A549 (cell line): ENCODE results near the gene MCAM. TPM values are rescaled to one million over a fixed set of nuclear protein-coding genes. Genes with fewer than 3 reads are reported as not detected.

Experiments used
- ATAC-seq, 2 experiments: fragments of 200-7000 bp in 1 of 2; fragments of >200 bp in 1 of 2; cut with Nextera tagmentation in 1 of 2; cut with Tn5 transposase in 1 of 2; 3 replicates each; pipeline versions ENCODE4 v1.8.0 to v1.9.1; 2018 to 2020; ENCODE audit warnings: mild to moderate bottlenecking in 1 of 2, moderate library complexity in 1 of 2
- CTCF ChIA-PET: fragments of 300-600 bp; sonication (Branson Sonifier 250); formaldehyde crosslinking; extraction: SDS; loops from one replicate; lab custom pipeline; 2021; ENCODE audit warnings: antibody characterized with exemption, inconsistent platforms; lab: Yijun Ruan, JAX
- POLR2A ChIA-PET: fragments of 350-600 bp; formaldehyde crosslinking; extraction: SDS; loops from one replicate; lab custom pipeline; 2021; ENCODE audit warnings: antibody characterized with exemption, inconsistent platforms; lab: Yijun Ruan, JAX
- DNase-seq, 2 experiments: peaks; one replicate each; pipeline versions ENCODE4 v3.0.0 to v3.0.0-alpha.2; 2011 to 2016; ENCODE audit warnings: low read depth in 1 of 2, low spot score in 1 of 2
- FAIRE-seq: peaks from 2 replicates; lab custom pipeline; 2011; peaks lifted over from hg19 to GRCh38; lab: Jason Lieb, UNC
- H3K27ac ChIP-seq, 2 experiments: fragments of >200 bp; sonication (Bioruptor Twin); formaldehyde crosslinking; 3 replicates each; pipeline ENCODE4 v1.5.1; 2016 to 2017
- H3K4me1 ChIP-seq: fragments of >200 bp; sonication (Bioruptor Twin); formaldehyde crosslinking; 3 replicates; pipeline ENCODE4 v1.6.1; 2016
- H3K4me2 ChIP-seq: fragments of >200 bp; sonication (Bioruptor Twin); formaldehyde crosslinking; 3 replicates; pipeline ENCODE4 v1.6.1; 2016
- H3K4me3 ChIP-seq: fragments of >200 bp; sonication (Bioruptor Twin); formaldehyde crosslinking; 3 replicates; pipeline ENCODE4 v1.5.1; 2016
- H3K9me3 ChIP-seq: fragments of >200 bp; sonication (Bioruptor Twin); formaldehyde crosslinking; 3 replicates; pipeline ENCODE4 v1.6.1; 2016
- BHLHE40 ChIP-seq: IDR thresholded peaks from 2 replicates; pipeline ENCODE4 v1.6.1; 2012; ENCODE audit warnings: low read depth, low read length, inconsistent platforms
- CBX2 ChIP-seq: fragments of 200-600 bp; sonication (generic); IDR thresholded peaks from 2 replicates; pipeline ENCODE4 v1.6.1; 2016; ENCODE audit warnings: low read depth, mild to moderate bottlenecking, borderline replicate concordance
- CHD2 ChIP-seq: fragments of 150-350 bp; IDR thresholded peaks from 2 replicates; pipeline ENCODE4 v1.6.1; 2014; ENCODE audit warnings: low read length; ENCODE audit not compliant: partially characterized antibody
- EHF ChIP-seq: fragments of 250-450 bp; sonication (Bioruptor Pico); IDR thresholded peaks from 2 replicates; pipeline ENCODE4 v1.5.0; 2020; ENCODE audit warnings: mild to moderate bottlenecking
- ELK1 ChIP-seq: fragments of 150-350 bp; IDR thresholded peaks from 2 replicates; pipeline ENCODE4 v1.6.1; 2014; ENCODE audit warnings: low read depth, mild to moderate bottlenecking, low read length
- FOSL2 ChIP-seq, 2 experiments: fragments of 450-650 bp in 1 of 2; fragments of >200 bp in 1 of 2; sonication (Bioruptor Twin) in 1 of 2; formaldehyde crosslinking; IDR thresholded peaks; 2 replicates each; pipeline versions ENCODE4 v1.5.0 to v1.6.1; 2016 to 2020; ENCODE audit warnings: mild to moderate bottlenecking in 1 of 2, moderate library complexity in 1 of 2
- GATA3 ChIP-seq: IDR thresholded peaks from 2 replicates; pipeline ENCODE4 v1.6.1; 2012; ENCODE audit warnings: borderline replicate concordance
- HEYL ChIP-seq: fragments of 250-450 bp; sonication (Bioruptor Pico); IDR thresholded peaks from 2 replicates; pipeline ENCODE4 v1.8.0; 2021; ENCODE audit warnings: mild to moderate bottlenecking, moderate library complexity
- JUN ChIP-seq, 2 experiments: fragments of >200 bp; sonication (Bioruptor Twin); formaldehyde crosslinking; IDR thresholded peaks; 2 replicates in 1 of 2; 3 replicates in 1 of 2; pipeline ENCODE4 v1.6.1; 2016 to 2017
- KDM1A ChIP-seq: fragments of 200-600 bp; sonication (generic); IDR thresholded peaks from 2 replicates; pipeline ENCODE4 v1.6.1; 2016; ENCODE audit warnings: low read depth, mild to moderate bottlenecking
- KDM5A ChIP-seq: fragments of 200-600 bp; sonication (generic); IDR thresholded peaks from 2 replicates; pipeline ENCODE4 v1.6.1; 2016; ENCODE audit warnings: antibody characterized with exemption, mild to moderate bottlenecking
- NPAS2 ChIP-seq: fragments of 250-450 bp; sonication (Bioruptor Pico); IDR thresholded peaks from 2 replicates; pipeline ENCODE4 v1.8.0; 2022; ENCODE audit warnings: mild to moderate bottlenecking, moderate library complexity, borderline replicate concordance
- PBX3 ChIP-seq: IDR thresholded peaks from 2 replicates; pipeline ENCODE4 v1.6.1; 2012
- PHF8 ChIP-seq: fragments of 200-600 bp; sonication (generic); IDR thresholded peaks from 2 replicates; pipeline ENCODE4 v1.6.1; 2016; ENCODE audit warnings: low read depth, mild to moderate bottlenecking, antibody characterized with exemption, moderate library complexity, borderline replicate concordance
- POLR2A ChIP-seq: IDR thresholded peaks from 2 replicates; pipeline ENCODE4 v1.6.1; 2012; ENCODE audit warnings: mild to moderate bottlenecking, low read length
- RARB ChIP-seq: fragments of 250-450 bp; sonication (Bioruptor Pico); IDR thresholded peaks from 2 replicates; pipeline ENCODE4 v1.8.0; 2021; ENCODE audit warnings: mild to moderate bottlenecking, moderate library complexity
- RFX5 ChIP-seq: fragments of 450-650 bp; IDR thresholded peaks from 2 replicates; pipeline ENCODE4 v1.7.1; 2014; ENCODE audit warnings: antibody characterized with exemption, mild to moderate bottlenecking, moderate library complexity
- RNF2 ChIP-seq: fragments of 200-600 bp; sonication (generic); IDR thresholded peaks from 2 replicates; pipeline ENCODE4 v1.6.1; 2016; ENCODE audit warnings: low read depth, mild to moderate bottlenecking, antibody characterized with exemption, moderate library complexity, borderline replicate concordance
- SMC3 ChIP-seq: fragments of >200 bp; sonication (Bioruptor Twin); formaldehyde crosslinking; IDR thresholded peaks from 3 replicates; pipeline ENCODE4 v1.6.1; 2018; ENCODE audit warnings: inconsistent platforms
- TFCP2L1 ChIP-seq: fragments of 250-450 bp; sonication (Bioruptor Pico); IDR thresholded peaks from 2 replicates; pipeline ENCODE4 v1.5.0; 2021; ENCODE audit warnings: mild to moderate bottlenecking
- WGBS: methylation state at CpG from one replicate; pipeline ENCODE4 v1.1.6; 2017; ENCODE audit errors: missing lambda C conversion rate; 5-methylcytosine and 5-hydroxymethylcytosine counted together
- polyA plus RNA-seq, 4 experiments: library from polyadenylated mRNA; depleted of rRNA in 3 of 4; stranded (reverse); fragments of >200 nt; fragmentation: RNase III in 1 of 4; extraction: RNeasy Plus Mini Kit Qiagen cat#74134 plus additional on column Dnase treatment in 1 of 4; gene quantifications; 2 replicates in 3 of 4; 3 replicates in 1 of 4; pipeline ENCODE4 v1.2.3, GENCODE V29; 2011 to 2017
- TF ChIP-seq, protein P1 (sequence below): fragments of >200 bp; sonication (Bioruptor Twin); formaldehyde crosslinking; IDR thresholded peaks from 3 replicates; pipeline ENCODE4 v1.5.1; 2016
- TF ChIP-seq, protein P2 (sequence below): fragments of 200-600 bp; sonication (generic); IDR thresholded peaks from 2 replicates; pipeline ENCODE4 v1.6.1; 2016; ENCODE audit warnings: antibody characterized with exemption, mild to moderate bottlenecking, moderate library complexity
- TF ChIP-seq, protein P3 (sequence below): IDR thresholded peaks from 2 replicates; pipeline ENCODE4 v1.6.1; 2012

MCAM gene
- polyA plus RNA-seq, 2 of the 4 experiments (the other 2 are of a cell fraction) = 5.4 to 14.9 TPM

DNA sequence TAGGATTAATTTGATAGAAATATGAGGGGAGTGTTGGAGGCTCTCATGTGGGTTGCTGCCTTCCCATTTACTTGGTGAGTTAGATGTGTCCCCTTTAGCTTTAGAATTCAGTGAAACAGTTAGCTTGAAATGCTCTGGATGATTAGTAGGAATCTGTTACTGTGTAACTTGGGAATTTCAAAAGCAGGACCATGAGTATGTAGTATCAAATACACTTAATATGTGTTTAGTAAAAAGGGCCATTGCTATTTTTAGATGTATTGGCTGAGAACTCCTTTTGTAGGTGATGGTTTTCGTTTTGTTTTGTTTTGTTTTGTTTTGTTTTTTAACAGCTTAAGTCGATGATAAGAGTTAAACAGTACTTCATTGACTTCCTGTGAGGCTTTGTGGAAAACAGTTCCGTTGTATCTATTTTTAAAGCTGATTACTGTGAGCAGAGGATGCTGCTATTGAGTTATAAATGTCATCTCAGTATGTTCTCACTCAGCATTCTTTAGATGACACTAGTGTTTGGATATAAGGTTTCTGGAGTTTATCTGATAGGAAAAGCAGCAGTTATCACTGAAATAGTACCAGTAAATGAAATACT is 53.5 kb downstream of the MCAM start:
- Histone ChIP-seq H3K4me3 (no peak overlapping the region), H3K4me2 (peak overlapping the region; percentile 53), H3K4me1 (peaks cover 17% of the 10 kb centered on the region), H3K9me3 (no peaks in the 10 kb centered on the region), H3K27ac (no peak overlapping the region)
- WGBS = 29% methylated on average over 3 of the region's 3 CpGs
- TF ChIP-seq RARB (no peak), KDM5A (no peak), PHF8 (no peak), NPAS2 (no peak), KDM1A (no peak), FOSL2 (IDR thresholded peaks at IDR 0.05) (no peak), FOSL2 (CRISPR knock-in tag; IDR thresholded peaks at IDR 0.05) (no peak), JUN (IDR thresholded peaks at IDR 0.05) (no peak), SMC3 (no peak), ELK1 (no peak), CBX2 (no peak), EHF (no peak), RFX5 (no peak), BHLHE40 (no peak)
- TF ChIP-seq, protein P1, sequence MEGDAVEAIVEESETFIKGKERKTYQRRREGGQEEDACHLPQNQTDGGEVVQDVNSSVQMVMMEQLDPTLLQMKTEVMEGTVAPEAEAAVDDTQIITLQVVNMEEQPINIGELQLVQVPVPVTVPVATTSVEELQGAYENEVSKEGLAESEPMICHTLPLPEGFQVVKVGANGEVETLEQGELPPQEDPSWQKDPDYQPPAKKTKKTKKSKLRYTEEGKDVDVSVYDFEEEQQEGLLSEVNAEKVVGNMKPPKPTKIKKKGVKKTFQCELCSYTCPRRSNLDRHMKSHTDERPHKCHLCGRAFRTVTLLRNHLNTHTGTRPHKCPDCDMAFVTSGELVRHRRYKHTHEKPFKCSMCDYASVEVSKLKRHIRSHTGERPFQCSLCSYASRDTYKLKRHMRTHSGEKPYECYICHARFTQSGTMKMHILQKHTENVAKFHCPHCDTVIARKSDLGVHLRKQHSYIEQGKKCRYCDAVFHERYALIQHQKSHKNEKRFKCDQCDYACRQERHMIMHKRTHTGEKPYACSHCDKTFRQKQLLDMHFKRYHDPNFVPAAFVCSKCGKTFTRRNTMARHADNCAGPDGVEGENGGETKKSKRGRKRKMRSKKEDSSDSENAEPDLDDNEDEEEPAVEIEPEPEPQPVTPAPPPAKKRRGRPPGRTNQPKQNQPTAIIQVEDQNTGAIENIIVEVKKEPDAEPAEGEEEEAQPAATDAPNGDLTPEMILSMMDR = no peak
- TF ChIP-seq, protein P2, sequence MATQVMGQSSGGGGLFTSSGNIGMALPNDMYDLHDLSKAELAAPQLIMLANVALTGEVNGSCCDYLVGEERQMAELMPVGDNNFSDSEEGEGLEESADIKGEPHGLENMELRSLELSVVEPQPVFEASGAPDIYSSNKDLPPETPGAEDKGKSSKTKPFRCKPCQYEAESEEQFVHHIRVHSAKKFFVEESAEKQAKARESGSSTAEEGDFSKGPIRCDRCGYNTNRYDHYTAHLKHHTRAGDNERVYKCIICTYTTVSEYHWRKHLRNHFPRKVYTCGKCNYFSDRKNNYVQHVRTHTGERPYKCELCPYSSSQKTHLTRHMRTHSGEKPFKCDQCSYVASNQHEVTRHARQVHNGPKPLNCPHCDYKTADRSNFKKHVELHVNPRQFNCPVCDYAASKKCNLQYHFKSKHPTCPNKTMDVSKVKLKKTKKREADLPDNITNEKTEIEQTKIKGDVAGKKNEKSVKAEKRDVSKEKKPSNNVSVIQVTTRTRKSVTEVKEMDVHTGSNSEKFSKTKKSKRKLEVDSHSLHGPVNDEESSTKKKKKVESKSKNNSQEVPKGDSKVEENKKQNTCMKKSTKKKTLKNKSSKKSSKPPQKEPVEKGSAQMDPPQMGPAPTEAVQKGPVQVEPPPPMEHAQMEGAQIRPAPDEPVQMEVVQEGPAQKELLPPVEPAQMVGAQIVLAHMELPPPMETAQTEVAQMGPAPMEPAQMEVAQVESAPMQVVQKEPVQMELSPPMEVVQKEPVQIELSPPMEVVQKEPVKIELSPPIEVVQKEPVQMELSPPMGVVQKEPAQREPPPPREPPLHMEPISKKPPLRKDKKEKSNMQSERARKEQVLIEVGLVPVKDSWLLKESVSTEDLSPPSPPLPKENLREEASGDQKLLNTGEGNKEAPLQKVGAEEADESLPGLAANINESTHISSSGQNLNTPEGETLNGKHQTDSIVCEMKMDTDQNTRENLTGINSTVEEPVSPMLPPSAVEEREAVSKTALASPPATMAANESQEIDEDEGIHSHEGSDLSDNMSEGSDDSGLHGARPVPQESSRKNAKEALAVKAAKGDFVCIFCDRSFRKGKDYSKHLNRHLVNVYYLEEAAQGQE = no peak
- ATAC-seq = no peak
- FAIRE-seq = no peak
- CTCF ChIA-PET = interaction anchor here (0.9 kb wide), 1 partner anchor 61 kb away, joined by 4 read pairs; no protein-coding TSS in a partner anchor
- no peak for DNase-seq
- POLR2A ChIA-PET = no interaction called here

DNA sequence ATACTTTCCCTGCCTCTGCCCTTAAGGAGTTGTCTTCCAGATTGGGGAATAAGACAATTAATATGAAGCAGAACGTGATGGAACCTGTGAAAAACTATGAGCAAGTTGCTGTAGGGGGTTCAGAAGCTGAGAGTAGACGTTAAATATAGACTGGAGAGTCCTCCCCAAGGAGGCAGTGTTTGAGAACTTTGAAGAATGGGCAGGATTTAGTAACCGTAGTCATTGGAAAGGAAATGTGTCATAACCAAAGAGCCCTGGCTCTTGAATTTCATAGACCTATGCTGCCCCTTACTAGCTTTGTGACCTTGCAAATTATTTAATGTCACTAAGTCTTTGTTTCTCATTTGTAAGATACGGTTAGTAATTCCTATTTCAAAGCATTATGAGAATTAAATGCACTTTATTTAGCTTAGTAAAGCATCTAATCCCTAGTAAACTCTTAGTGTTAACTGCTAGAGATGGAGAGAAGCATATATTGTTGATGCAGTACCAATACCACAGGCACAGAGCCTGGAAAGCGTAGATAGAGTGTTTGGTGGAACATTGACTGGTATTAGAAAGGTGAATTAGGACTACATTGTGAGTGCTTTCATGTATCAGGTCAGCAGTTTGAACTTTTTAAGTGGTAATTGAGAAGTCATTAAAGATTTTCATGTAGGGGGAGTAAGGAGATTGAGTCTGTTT is 54.1 kb downstream of the MCAM start:
- no peak for TF ChIP-seq CHD2
- TF ChIP-seq KDM5A = no peak
- TF ChIP-seq RNF2 = no peak
- no peak for TF ChIP-seq JUN (IDR thresholded peaks at IDR 0.05)
- TF ChIP-seq, protein P3, sequence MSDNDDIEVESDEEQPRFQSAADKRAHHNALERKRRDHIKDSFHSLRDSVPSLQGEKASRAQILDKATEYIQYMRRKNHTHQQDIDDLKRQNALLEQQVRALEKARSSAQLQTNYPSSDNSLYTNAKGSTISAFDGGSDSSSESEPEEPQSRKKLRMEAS = no peak
- TF ChIP-seq POLR2A = no peak
- TF ChIP-seq PBX3 = no peak
- TF ChIP-seq GATA3 = no peak
- no peak for TF ChIP-seq TFCP2L1 (CRISPR knock-in tag)
- TF ChIP-seq HEYL (CRISPR knock-in tag) = no peak
- H3K9me3 ChIP-seq = no peaks in the 10 kb centered on the region
- DNase-seq (no peak), ATAC-seq (peak in 1 of 2 experiments; percentile 59; a peak in 3 of 6 replicates), FAIRE-seq (no peak)
- no peak overlapping the region for H3K27ac ChIP-seq
- no peak overlapping the region for H3K4me3 ChIP-seq
- H3K4me2 ChIP-seq = peak overlapping the region; percentile 53
- POLR2A ChIA-PET = no interaction called here
- H3K4me1 ChIP-seq = peaks cover 17% of the 10 kb centered on the region
- WGBS = 67% methylated on average over 5 of the region's 5 CpGs
- CTCF ChIA-PET = interaction anchor here (0.9 kb wide), 1 partner anchor 61 kb away, joined by 4 read pairs; no protein-coding TSS in a partner anchor
